ENCODE results near the gene MYMX. TPM values are rescaled to one million over a fixed set of nuclear protein-coding genes. Genes with fewer than 3 reads are reported as not detected.

Gene MYMX
- total and polyA plus RNA-seq, 2 of the 13 experiments (the other 11 are each of a cell fraction or from before 2014, with no cell fraction given), result not detected

- TF ChIP-seq, protein P1, sequence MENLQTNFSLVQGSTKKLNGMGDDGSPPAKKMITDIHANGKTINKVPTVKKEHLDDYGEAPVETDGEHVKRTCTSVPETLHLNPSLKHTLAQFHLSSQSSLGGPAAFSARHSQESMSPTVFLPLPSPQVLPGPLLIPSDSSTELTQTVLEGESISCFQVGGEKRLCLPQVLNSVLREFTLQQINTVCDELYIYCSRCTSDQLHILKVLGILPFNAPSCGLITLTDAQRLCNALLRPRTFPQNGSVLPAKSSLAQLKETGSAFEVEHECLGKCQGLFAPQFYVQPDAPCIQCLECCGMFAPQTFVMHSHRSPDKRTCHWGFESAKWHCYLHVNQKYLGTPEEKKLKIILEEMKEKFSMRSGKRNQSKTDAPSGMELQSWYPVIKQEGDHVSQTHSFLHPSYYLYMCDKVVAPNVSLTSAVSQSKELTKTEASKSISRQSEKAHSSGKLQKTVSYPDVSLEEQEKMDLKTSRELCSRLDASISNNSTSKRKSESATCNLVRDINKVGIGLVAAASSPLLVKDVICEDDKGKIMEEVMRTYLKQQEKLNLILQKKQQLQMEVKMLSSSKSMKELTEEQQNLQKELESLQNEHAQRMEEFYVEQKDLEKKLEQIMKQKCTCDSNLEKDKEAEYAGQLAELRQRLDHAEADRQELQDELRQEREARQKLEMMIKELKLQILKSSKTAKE (CRISPR knock-in tag; IDR thresholded peaks at IDR 0.05; ENCODE audit: borderline replicate concordance), result no peak
- no peak for TF ChIP-seq GABPA (IDR thresholded peaks at IDR 0.05; ENCODE audit: low read depth, low read length)
- TF ChIP-seq GABPA (CRISPR knock-in tag; IDR thresholded peaks at IDR 0.05; ENCODE audit: low read depth), result peak; percentile 57
- peak; percentile 57; the same call in 1 of the 2 replicates for TF ChIP-seq ETV5 (CRISPR knock-in tag; IDR thresholded peaks at IDR 0.05; ENCODE audit: borderline replicate concordance)
- peak; percentile 15; the same call in 1 of the 2 replicates for TF ChIP-seq RXRB (CRISPR knock-in tag; IDR thresholded peaks at IDR 0.05; ENCODE audit: borderline replicate concordance)
- no peak for TF ChIP-seq EP300 (IDR thresholded peaks at IDR 0.05; ENCODE audit: low read depth in 2 of 2, low read length in 2 of 2)
- 0 out of 2 replicates have a peak, but pooled peaks have one; percentile 29 for TF ChIP-seq EP300 (CRISPR knock-in tag; IDR thresholded peaks at IDR 0.05; ENCODE audit: borderline replicate concordance)
- TF ChIP-seq ZNF143 (CRISPR knock-in tag; IDR thresholded peaks at IDR 0.05), result no peak
- TF ChIP-seq SAFB2 (CRISPR knock-in tag; IDR thresholded peaks at IDR 0.05; ENCODE audit: borderline replicate concordance, low read depth), result 0 out of 2 replicates have a peak, but pooled peaks have one; percentile 32
- TF ChIP-seq DBP (CRISPR knock-in tag; IDR thresholded peaks at IDR 0.05; ENCODE audit: not compliant biosample characterization), result no peak
- no peak for TF ChIP-seq ZSCAN29 (CRISPR knock-in tag; conservative IDR thresholded peaks at IDR 0.05)
- TF ChIP-seq SAP130 (CRISPR knock-in tag; IDR thresholded peaks at IDR 0.05; ENCODE audit: low read depth), result peak; percentile 60
- TF ChIP-seq, protein P2, sequence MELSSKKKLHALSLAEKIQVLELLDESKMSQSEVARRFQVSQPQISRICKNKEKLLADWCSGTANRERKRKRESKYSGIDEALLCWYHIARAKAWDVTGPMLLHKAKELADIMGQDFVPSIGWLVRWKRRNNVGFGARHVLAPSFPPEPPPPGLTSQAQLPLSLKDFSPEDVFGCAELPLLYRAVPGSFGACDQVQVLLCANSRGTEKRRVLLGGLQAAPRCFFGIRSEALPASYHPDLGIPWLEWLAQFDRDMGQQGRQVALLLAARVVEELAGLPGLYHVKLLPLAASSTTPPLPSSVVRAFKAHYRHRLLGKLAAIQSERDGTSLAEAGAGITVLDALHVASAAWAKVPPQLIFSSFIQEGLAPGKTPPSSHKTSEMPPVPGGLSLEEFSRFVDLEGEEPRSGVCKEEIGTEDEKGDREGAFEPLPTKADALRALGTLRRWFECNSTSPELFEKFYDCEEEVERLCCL (CRISPR knock-in tag; IDR thresholded peaks at IDR 0.05; ENCODE audit: borderline replicate concordance), result no peak
- TF ChIP-seq ZNF776 (CRISPR knock-in tag; IDR thresholded peaks at IDR 0.05), result no peak
- TF ChIP-seq ELF1 (CRISPR knock-in tag; IDR thresholded peaks at IDR 0.05), result peak; percentile 47
- peak; percentile 44; the same call in 1 of the 2 replicates for TF ChIP-seq ZNF574 (CRISPR knock-in tag; IDR thresholded peaks at IDR 0.05)
- peak; percentile 64; the same call in 1 of the 2 replicates for TF ChIP-seq ZNF281 (CRISPR knock-in tag; IDR thresholded peaks at IDR 0.05; ENCODE audit: borderline replicate concordance)
- no peak for TF ChIP-seq CENPT (CRISPR knock-in tag; IDR thresholded peaks at IDR 0.05; ENCODE audit: low read depth)
- 0 out of 2 replicates have a peak, but pooled peaks have one; percentile 51 for TF ChIP-seq ZNF782 (CRISPR knock-in tag; IDR thresholded peaks at IDR 0.05; ENCODE audit: borderline replicate concordance)
Observed at GRCh38 chr6:44263354-44264100, 46.8 kb downstream of the MYMX start (continued).
